NCI-H526 (cell line): Measurements from ENCODE around the gene C1orf216.
"Not testable (repeated sequence)": the region's sequence is repeated elsewhere in the genome, so short reads cannot be mapped to it uniquely, and the experiment has no call there.

ENCODE experiments used
- DNase-seq, 2 experiments: peaks; one replicate each; lab custom pipeline; 2025; lab: John Stamatoyannopoulos, UW

Gene C1orf216

GRCh38 chr1:35718492-35719336 lies at the start of gene C1orf216:
Gene C1orf216, minus strand, starts transcription at chr1:35718884. Its CDS starts 2,563 bp downstream, at chr1:35716321.
- DNase-seq, result peak; percentile 53 to 87

GRCh38 chr1:35764283-35764682 lies 45.6 kb upstream of the C1orf216 start:
- DNase-seq, result no peak

- no peak for DNase-seq
Measured at GRCh38 chr1:35763201-35763600, 44.5 kb upstream of the C1orf216 start.

GRCh38 chr1:35762141-35762540 lies 43.5 kb upstream of the C1orf216 start:
- DNase-seq, result no peak

GRCh38 chr1:35756064-35756463 lies 37.4 kb upstream of the C1orf216 start:
- no peak for DNase-seq

GRCh38 chr1:35753626-35754260 lies 35.1 kb upstream of the C1orf216 start:
- no peak for DNase-seq

- no peak for DNase-seq
Measured at GRCh38 chr1:35748326-35748725, 29.6 kb upstream of the C1orf216 start.

- DNase-seq, result no peak
Measured at GRCh38 chr1:35745124-35745730, 26.5 kb upstream of the C1orf216 start.

GRCh38 chr1:35737120-35737519 lies 18.4 kb upstream of the C1orf216 start:
- DNase-seq, result no peak

- no peak for DNase-seq
Measured at GRCh38 chr1:35727434-35728040, 8.9 kb upstream of the C1orf216 start.

GRCh38 chr1:35726450-35727433 lies 8.1 kb upstream of the C1orf216 start:
- peak; percentile 61 to 88 for DNase-seq

GRCh38 chr1:35725596-35725995 lies 6.9 kb upstream of the C1orf216 start:
- DNase-seq, result no peak

- peak; percentile 45 to 56 for DNase-seq
Measured at GRCh38 chr1:35717911-35718476, 690 bp downstream of the C1orf216 start.

- DNase-seq, result peak; percentile 81 to 96
Measured at GRCh38 chr1:35715568-35716002, 3.1 kb downstream of the C1orf216 start.

GRCh38 chr1:35714921-35715567 lies 3.6 kb downstream of the C1orf216 start:
- no peak for DNase-seq

- not testable (repeated sequence) for DNase-seq
Measured at GRCh38 chr1:35711098-35711497, 7.6 kb downstream of the C1orf216 start.

- DNase-seq, result no peak
Measured at GRCh38 chr1:35708952-35709351, 9.7 kb downstream of the C1orf216 start.

- peak; percentile 63 to 77 for DNase-seq
Measured at GRCh38 chr1:35708441-35708921, 10.2 kb downstream of the C1orf216 start.

- peak; percentile 53 to 91 for DNase-seq
Measured at GRCh38 chr1:35707601-35708440, 10.9 kb downstream of the C1orf216 start.
